Activated CD4-positive, alpha-beta T cell treated with anti-CD3 and anti-CD28 coated beads, Interleukin-2, amount 50 U/mL, for 48 hours (primary cell): ENCODE measurements around the gene CRABP2.

ENCODE experiments used
- DNase-seq, 2 experiments: peaks; one replicate each; pipeline ENCODE4 v3.0.0-alpha.2; 2020

The CRABP2 gene

GRCh38 chr1:156666862-156667609 lies 38.3 kb downstream of the CRABP2 start:
- no peak for DNase-seq

- DNase-seq: no peak
Observed at GRCh38 chr1:156665539-156665938, 39.8 kb downstream of the CRABP2 start.

GRCh38 chr1:156664767-156665411 lies 40.5 kb downstream of the CRABP2 start:
- DNase-seq: no peak

- DNase-seq: no peak
Observed at GRCh38 chr1:156664046-156664766, 41.2 kb downstream of the CRABP2 start.

- DNase-seq: no peak
Observed at GRCh38 chr1:156663178-156663577, 42.2 kb downstream of the CRABP2 start.

- DNase-seq: no peak
Observed at GRCh38 chr1:156662800-156663055, 42.7 kb downstream of the CRABP2 start.

GRCh38 chr1:156662005-156662799 lies 43.2 kb downstream of the CRABP2 start:
- no peak for DNase-seq

GRCh38 chr1:156660752-156661112 lies 44.7 kb downstream of the CRABP2 start:
- DNase-seq: no peak

- peak; percentile 96 for DNase-seq
Observed at GRCh38 chr1:156659988-156660751, 45.2 kb downstream of the CRABP2 start.

- no peak for DNase-seq
Observed at GRCh38 chr1:156659661-156659987, 45.8 kb downstream of the CRABP2 start.

- DNase-seq: no peak
Observed at GRCh38 chr1:156658945-156659574, 46.3 kb downstream of the CRABP2 start.

- DNase-seq: no peak
Observed at GRCh38 chr1:156658496-156658895, 46.9 kb downstream of the CRABP2 start.

- DNase-seq: no peak
Observed at GRCh38 chr1:156657741-156658319, 47.6 kb downstream of the CRABP2 start.

- peak; percentile 79 to 83 for DNase-seq
Observed at GRCh38 chr1:156656806-156657740, 48.3 kb downstream of the CRABP2 start.

GRCh38 chr1:156655904-156656516 lies 49.4 kb downstream of the CRABP2 start:
- no peak for DNase-seq

GRCh38 chr1:156655151-156655903 lies 50.1 kb downstream of the CRABP2 start:
- DNase-seq: no peak

- no peak for DNase-seq
Observed at GRCh38 chr1:156654700-156655099, 50.7 kb downstream of the CRABP2 start.

- no peak for DNase-seq
Observed at GRCh38 chr1:156652992-156653355, 52.4 kb downstream of the CRABP2 start.
